GM12878 (cell line): ENCODE data around the gene NRN1L. TPM values are rescaled to one million over a fixed set of nuclear protein-coding genes. Genes with fewer than 3 reads are reported as not detected.

Source experiments
- ATAC-seq: fragments of 200-7000 bp; cut with Tn5 transposase; 3 replicates; pipeline ENCODE4 v1.9.1; 2020; ENCODE audit warnings: mild to moderate bottlenecking, moderate library complexity
- BruUV-seq: library from RNA; stranded (reverse); fragments of 400-500 nt; replicated peaks from 2 replicates; lab custom pipeline; 2021; lab: Mats Ljungman, UMichigan
- CTCF ChIA-PET: fragments of 300-600 bp; sonication (Branson Sonifier 250); formaldehyde crosslinking; extraction: SDS; loops from one replicate; lab custom pipeline; 2021; ENCODE audit warnings: inconsistent platforms; lab: Yijun Ruan, JAX
- POLR2A ChIA-PET: fragments of 350-600 bp; formaldehyde crosslinking; extraction: SDS; loops from one replicate; lab custom pipeline; 2021; ENCODE audit warnings: inconsistent platforms; lab: Charles Lee
- RAD21 ChIA-PET: fragments of 300-600 bp; sonication (Branson Sonifier 250); formaldehyde crosslinking; loops from one replicate; lab custom pipeline; 2023; ENCODE audit warnings: antibody characterized with exemption; ENCODE audit not compliant: unreplicated experiment; lab: Charles Lee
- SMC1A ChIA-PET: fragments of 300-600 bp; sonication (Branson Sonifier 250); formaldehyde crosslinking; loops from one replicate; lab custom pipeline; 2023; ENCODE audit not compliant: unreplicated experiment, uncharacterized antibody; lab: Charles Lee
- DNase-seq: peaks from one replicate; pipeline ENCODE4 v3.0.0-alpha.2; 2011; ENCODE audit warnings: low read depth, low spot score
- FAIRE-seq: peaks from 3 replicates; lab custom pipeline; 2011; peaks lifted over from hg19 to GRCh38; lab: Jason Lieb, UNC
- H2AFZ ChIP-seq: 2 replicates; pipeline ENCODE4 v1.6.0; 2011; ENCODE audit warnings: low read depth, low read length, control low read depth; ENCODE audit not compliant: control insufficient read depth
- H3K27ac ChIP-seq: 2 replicates; pipeline ENCODE4 v1.5.1; 2011; ENCODE audit warnings: control low read depth; ENCODE audit not compliant: control insufficient read depth, insufficient read depth
- H3K27me3 ChIP-seq, 2 experiments: replicated peaks in 1 of 2; 2 replicates each; pipeline versions ENCODE4 v1.6.0 to v1.6.1; 2011; ENCODE audit warnings: low read length in 1 of 2; ENCODE audit not compliant: control insufficient read depth in 2 of 2, insufficient read depth in 2 of 2
- H3K36me3 ChIP-seq, 2 experiments: 2 replicates each; pipeline ENCODE4 v1.5.1; 2011; ENCODE audit warnings: low read length in 1 of 2; ENCODE audit not compliant: control insufficient read depth in 2 of 2, insufficient read depth in 2 of 2
- H3K4me1 ChIP-seq: 2 replicates; pipeline ENCODE4 v1.6.1; 2011; ENCODE audit warnings: mild to moderate bottlenecking, low read length, moderate library complexity, mixed read lengths; ENCODE audit not compliant: control insufficient read depth, insufficient read depth
- H3K4me2 ChIP-seq: 2 replicates; pipeline ENCODE4 v1.6.0; 2011; ENCODE audit warnings: control low read depth; ENCODE audit not compliant: control insufficient read depth, insufficient read depth
- H3K4me3 ChIP-seq: fragments of 200-600 bp; sonication (generic); 2 replicates; pipeline ENCODE4 v1.5.1; 2016
- H3K79me2 ChIP-seq: 2 replicates; pipeline ENCODE4 v1.6.0; 2011; ENCODE audit warnings: low read length; ENCODE audit not compliant: control insufficient read depth, insufficient read depth
- H3K9ac ChIP-seq: 2 replicates; pipeline ENCODE4 v1.8.0; 2011; ENCODE audit warnings: low read length, control low read depth, mixed read lengths; ENCODE audit not compliant: control insufficient read depth, insufficient read depth
- H3K9me3 ChIP-seq: replicated peaks from 3 replicates; pipeline ENCODE4 v1.5.1; 2011; ENCODE audit warnings: mild to moderate bottlenecking, low read length; ENCODE audit not compliant: control insufficient read depth, insufficient read depth
- H4K20me1 ChIP-seq: 2 replicates; pipeline ENCODE4 v1.6.0; 2011; ENCODE audit not compliant: control insufficient read depth, insufficient read depth
- CBFB ChIP-seq: IDR thresholded peaks from 2 replicates; pipeline ENCODE4 v1.6.1; 2016; ENCODE audit warnings: antibody characterized with exemption, low read depth
- CUX1 ChIP-seq: IDR thresholded peaks from 2 replicates; pipeline ENCODE4 v1.6.1; 2012; ENCODE audit warnings: improper control_type of control experiment, low read depth, low read length; ENCODE audit not compliant: insufficient replicate concordance
- ELK1 ChIP-seq: IDR thresholded peaks from 2 replicates; pipeline ENCODE4 v1.6.1; 2012; ENCODE audit warnings: low read depth, low read length, improper control_type of control experiment
- JUNB ChIP-seq: IDR thresholded peaks from 2 replicates; pipeline ENCODE4 v1.6.1; 2016; ENCODE audit warnings: antibody characterized with exemption, mild to moderate bottlenecking
- LARP7 ChIP-seq: fragments of 450-650 bp; IDR thresholded peaks from 2 replicates; pipeline ENCODE4 v1.6.1; 2017; ENCODE audit warnings: mild to moderate bottlenecking
- SMAD5 ChIP-seq: IDR thresholded peaks from 2 replicates; pipeline ENCODE4 v1.6.1; 2016; ENCODE audit warnings: antibody characterized with exemption, low read depth
- SPI1 ChIP-seq: IDR thresholded peaks from 2 replicates; pipeline ENCODE4 v1.6.1; 2011; ENCODE audit warnings: low read depth, mild to moderate bottlenecking, low read length, moderate library complexity, borderline replicate concordance; ENCODE audit not compliant: insufficient read depth
- SRF ChIP-seq, 2 experiments: IDR thresholded peaks; 2 replicates each; pipeline ENCODE4 v1.6.1; 2011; ENCODE audit warnings: low read depth in 2 of 2, low read length in 2 of 2, mild to moderate bottlenecking in 1 of 2, moderate library complexity in 1 of 2
- WRNIP1 ChIP-seq: IDR thresholded peaks from 2 replicates; pipeline ENCODE4 v1.6.1; 2011; ENCODE audit warnings: low read depth, low read length, improper control_type of control experiment, borderline replicate concordance
- WGBS: methylation state at CpG from one replicate; pipeline ENCODE4 v1.1.6; 2016; ENCODE audit warnings: low lambda C conversion rate; ENCODE audit not compliant: insufficient replicate concordance, insufficient coverage; ENCODE audit errors: missing lambda C conversion rate; 5-methylcytosine and 5-hydroxymethylcytosine counted together
- in situ Hi-C: fragments of 300-500 bp; cut with MboI; formaldehyde crosslinking; loops from 9 replicates; pipeline ENCODE4 v1.14.3; 2018; ENCODE audit warnings: mixed read lengths
- intact Hi-C: fragments of 100-400 bp; cut with micrococcal nuclease; formaldehyde crosslinking; loops from one replicate; pipeline ENCODE4 v1.14.2; 2022; ENCODE audit not compliant: unreplicated experiment
- polyA plus RNA-seq, 11 experiments: library from polyadenylated mRNA; depleted of rRNA in 4 of 11; unstranded in 6 of 11; stranded (reverse) in 5 of 11; fragments of >200 nt; fragmentation: Nextera tagmentation in 4 of 11; fragmentation: Illumina TruSeq in 1 of 11; extraction: Ambion mirVana in 4 of 11; extraction: Trizol in 1 of 11; gene quantifications; 1 replicate in 1 of 11; 2 replicates in 10 of 11; pipeline versions ENCODE4 v1.2.1 to v1.2.3, GENCODE V29; 2011 to 2016; ENCODE audit warnings: inconsistent platforms in 2 of 11, missing spikeins in 2 of 11, low read depth in 1 of 11
- total RNA-seq, 4 experiments: library from RNA; depleted of rRNA in 3 of 4; stranded (reverse); fragments of >200 nt in 3 of 4; fragmentation: Illumina TruSeq in 1 of 4; extraction: Trizol in 1 of 4; gene quantifications; 2 replicates each; pipeline versions ENCODE4 v1.2.1 to v1.2.3, GENCODE V29; 2013 to 2021
- TF ChIP-seq, protein P1 (sequence below): fragments of 450-650 bp; IDR thresholded peaks from 2 replicates; pipeline ENCODE4 v1.6.1; 2017; ENCODE audit warnings: low read depth, mild to moderate bottlenecking, moderate library complexity
- TF ChIP-seq, protein P2 (sequence below): IDR thresholded peaks from 2 replicates; pipeline ENCODE4 v1.6.1; 2011; ENCODE audit warnings: low read depth, low read length, improper control_type of control experiment, borderline replicate concordance

The NRN1L gene
- total and polyA plus RNA-seq, 10 of the 15 experiments (the other 5 are each of a cell fraction or from before 2014, with no cell fraction given) = 0.11 to 0.99 (median 0.28) TPM; not detected in 3

GRCh38 chr16:67878232-67878631, 6.5 kb upstream of the NRN1L start:
- peaks cover 15 to 52% of the 10 kb centered on the region in 2 experiments; a peak in 3 of 4 replicates for H3K36me3 ChIP-seq
- TF ChIP-seq JUNB (no peak), ELK1 (no peak), SMAD5 (no peak), WRNIP1 (no peak), LARP7 (no peak), CUX1 (no peak), SRF (IDR thresholded peaks at IDR 0.05; ENCODE audit: low read depth in 2 of 2, low read length in 2 of 2) (no peak), SPI1 (no peak), CBFB (no peak)
- TF ChIP-seq, protein P1, sequence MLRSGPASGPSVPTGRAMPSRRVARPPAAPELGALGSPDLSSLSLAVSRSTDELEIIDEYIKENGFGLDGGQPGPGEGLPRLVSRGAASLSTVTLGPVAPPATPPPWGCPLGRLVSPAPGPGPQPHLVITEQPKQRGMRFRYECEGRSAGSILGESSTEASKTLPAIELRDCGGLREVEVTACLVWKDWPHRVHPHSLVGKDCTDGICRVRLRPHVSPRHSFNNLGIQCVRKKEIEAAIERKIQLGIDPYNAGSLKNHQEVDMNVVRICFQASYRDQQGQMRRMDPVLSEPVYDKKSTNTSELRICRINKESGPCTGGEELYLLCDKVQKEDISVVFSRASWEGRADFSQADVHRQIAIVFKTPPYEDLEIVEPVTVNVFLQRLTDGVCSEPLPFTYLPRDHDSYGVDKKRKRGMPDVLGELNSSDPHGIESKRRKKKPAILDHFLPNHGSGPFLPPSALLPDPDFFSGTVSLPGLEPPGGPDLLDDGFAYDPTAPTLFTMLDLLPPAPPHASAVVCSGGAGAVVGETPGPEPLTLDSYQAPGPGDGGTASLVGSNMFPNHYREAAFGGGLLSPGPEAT = no peak
- TF ChIP-seq, protein P2, sequence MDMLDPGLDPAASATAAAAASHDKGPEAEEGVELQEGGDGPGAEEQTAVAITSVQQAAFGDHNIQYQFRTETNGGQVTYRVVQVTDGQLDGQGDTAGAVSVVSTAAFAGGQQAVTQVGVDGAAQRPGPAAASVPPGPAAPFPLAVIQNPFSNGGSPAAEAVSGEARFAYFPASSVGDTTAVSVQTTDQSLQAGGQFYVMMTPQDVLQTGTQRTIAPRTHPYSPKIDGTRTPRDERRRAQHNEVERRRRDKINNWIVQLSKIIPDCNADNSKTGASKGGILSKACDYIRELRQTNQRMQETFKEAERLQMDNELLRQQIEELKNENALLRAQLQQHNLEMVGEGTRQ = no peak
- TF ChIP-seq, all 136 proteins: peak for 0
- peaks cover 25% of the 10 kb centered on the region for H3K79me2 ChIP-seq
- no peak overlapping the region for H3K4me2 ChIP-seq
- DNase-seq (no peak), FAIRE-seq (no peak), ATAC-seq (no peak)
- no peaks in the 10 kb centered on the region for H3K27me3 ChIP-seq
- POLR2A ChIA-PET = interaction anchor here (0.6 kb wide), 1 partner anchor 504 kb away, joined by 5 read pairs; no protein-coding TSS in a partner anchor
- peaks cover 4% of the 10 kb centered on the region for H4K20me1 ChIP-seq
- peaks cover 6% of the 10 kb centered on the region; the same call in 1 of the 2 replicates for H3K4me1 ChIP-seq
- RAD21 ChIA-PET = no interaction called here
- SMC1A ChIA-PET = no interaction called here
- intact Hi-C loops = no loop called here
- no peak overlapping the region for H3K4me3 ChIP-seq
- no peaks in the 10 kb centered on the region for H3K9me3 ChIP-seq
- WGBS = 85% methylated on average over 6 of the region's 6 CpGs
- CTCF ChIA-PET = interaction anchor here (2.2 kb wide), 1 partner anchor 11 kb away, joined by 9 read pairs; no protein-coding TSS in a partner anchor
- no peak overlapping the region for H3K9ac ChIP-seq
- no peak overlapping the region for H3K27ac ChIP-seq
- H2AFZ ChIP-seq = no peak overlapping the region
- no TSS peak for BruUV-seq
- in situ Hi-C loops = loop anchor here (5.0 kb wide), 1 partner anchor 164 kb away; no protein-coding TSS in a partner anchor
